A673 (cell line): Measurements from ENCODE around the gene ASTN2.

ENCODE experiments used
- CTCF ChIP-seq: fragments of 300-800, 200-600 bp; sonication (generic); conservative IDR thresholded peaks from 2 replicates; pipeline ENCODE4 v1.5.1; 2017; ENCODE audit warnings: low read depth, mild to moderate bottlenecking, antibody characterized with exemption, low read length, moderate library complexity, mixed read lengths
- EZH2 ChIP-seq: fragments of 200-600 bp; sonication (generic); IDR thresholded peaks from 2 replicates; pipeline ENCODE4 v1.6.1; 2017; ENCODE audit warnings: borderline replicate concordance, low read depth, mild to moderate bottlenecking, mixed read lengths, antibody characterized with exemption, low read length; ENCODE audit not compliant: poor library complexity, severe bottlenecking

- TF ChIP-seq EZH2 (no peak), CTCF (no peak)
Measured at GRCh38 chr9:116653348-116654058, 761.4 kb downstream of the ASTN2 start.
